Endothelial cell (in vitro differentiated cells): ENCODE data around the gene SLC12A6. TPM values are rescaled to one million over a fixed set of nuclear protein-coding genes. Genes with fewer than 3 reads are reported as not detected.

ENCODE experiments used
- DNase-seq: peaks from one replicate; pipeline ENCODE4 v3.0.0; 2021; ENCODE audit warnings: low spot score
- H3K27ac Mint-ChIP-seq: one replicate; pipeline ENCODE4 v1.8.0; 2021; ENCODE audit warnings: mixed read lengths, inconsistent platforms; ENCODE audit not compliant: unreplicated experiment
- H3K27me3 Mint-ChIP-seq: one replicate; pipeline ENCODE4 v1.8.0; 2021; ENCODE audit warnings: mild to moderate bottlenecking, moderate library complexity, mixed read lengths, inconsistent platforms; ENCODE audit not compliant: unreplicated experiment
- H3K36me3 Mint-ChIP-seq: one replicate; pipeline ENCODE4 v1.8.0; 2021; ENCODE audit warnings: mild to moderate bottlenecking, low read depth, mixed read lengths, inconsistent platforms; ENCODE audit not compliant: unreplicated experiment
- H3K4me1 Mint-ChIP-seq: one replicate; pipeline ENCODE4 v1.8.0; 2021; ENCODE audit warnings: mild to moderate bottlenecking, mixed read lengths, inconsistent platforms; ENCODE audit not compliant: unreplicated experiment
- H3K4me3 Mint-ChIP-seq: one replicate; pipeline ENCODE4 v1.8.0; 2021; ENCODE audit warnings: mild to moderate bottlenecking, mixed read lengths, inconsistent platforms; ENCODE audit not compliant: unreplicated experiment
- H3K9me3 Mint-ChIP-seq: one replicate; pipeline ENCODE4 v1.8.0; 2021; ENCODE audit warnings: mixed read lengths, inconsistent platforms; ENCODE audit not compliant: unreplicated experiment
- CTCF ChIP-seq: fragments of 200-600 bp; sonication (generic); IDR thresholded peaks from one replicate; pipeline ENCODE4 v1.5.0; 2021; ENCODE audit warnings: antibody characterized with exemption; ENCODE audit not compliant: unreplicated experiment
- total RNA-seq: library from RNA; stranded (reverse); fragmentation: NEBNext Ultra II Directional; extraction: Animal tissue kit (Norgen Biotek cat#: 25700); gene quantifications from one replicate; pipeline ENCODE4 v1.2.1, GENCODE V29; 2021; ENCODE audit not compliant: unreplicated experiment

SLC12A6 gene
- total RNA-seq, 1 donor from 2014 or later, result 22.4 TPM

GRCh38 chr15:34336231-34336990, 1.2 kb downstream of the SLC12A6 start:
- Mint-ChIP-seq H3K9me3 (no peaks in the 10 kb centered on the region), H3K27me3 (peaks cover 1% of the 10 kb centered on the region), H3K36me3 (peaks cover 7% of the 10 kb centered on the region), H3K4me1 (peaks cover 10% of the 10 kb centered on the region), H3K27ac (peak overlapping the region; percentile 70), H3K4me3 (peak overlapping the region; percentile 96)
- DNase-seq, result no peak
- TF ChIP-seq CTCF, result no peak

GRCh38 chr15:34335176-34336032, 2.2 kb downstream of the SLC12A6 start:
- H3K4me1 Mint-ChIP-seq, result peaks cover 7% of the 10 kb centered on the region
- no peak overlapping the region for H3K4me3 Mint-ChIP-seq
- H3K9me3 Mint-ChIP-seq, result no peaks in the 10 kb centered on the region
- no peak for DNase-seq
- peaks cover 4% of the 10 kb centered on the region for H3K36me3 Mint-ChIP-seq
- no peak overlapping the region for H3K27ac Mint-ChIP-seq
- peaks cover 1% of the 10 kb centered on the region for H3K27me3 Mint-ChIP-seq
- TF ChIP-seq CTCF, result no peak

GRCh38 chr15:34334672-34335071, 2.9 kb downstream of the SLC12A6 start:
- Mint-ChIP-seq H3K36me3 (no peaks in the 10 kb centered on the region), H3K27ac (no peak overlapping the region), H3K27me3 (peaks cover 1% of the 10 kb centered on the region), H3K4me3 (no peak overlapping the region), H3K4me1 (peaks cover 7% of the 10 kb centered on the region), H3K9me3 (no peaks in the 10 kb centered on the region)
- DNase-seq, result no peak
- no peak for TF ChIP-seq CTCF

GRCh38 chr15:34332553-34333120, 4.9 kb downstream of the SLC12A6 start:
- H3K36me3 Mint-ChIP-seq, result no peaks in the 10 kb centered on the region
- H3K9me3 Mint-ChIP-seq, result no peaks in the 10 kb centered on the region
- peaks cover 7% of the 10 kb centered on the region for H3K4me1 Mint-ChIP-seq
- H3K4me3 Mint-ChIP-seq, result no peak overlapping the region
- peaks cover 3% of the 10 kb centered on the region for H3K27me3 Mint-ChIP-seq
- DNase-seq, result no peak
- TF ChIP-seq CTCF, result no peak
- H3K27ac Mint-ChIP-seq, result no peak overlapping the region
